Peyer's patch (tissue), 4 donors: Measurements from ENCODE around the gene SLC39A8. TPM values are rescaled to one million over a fixed set of nuclear protein-coding genes. Genes with fewer than 3 reads are reported as not detected.
"Not testable (repeated sequence)": the region's sequence is repeated elsewhere in the genome, so short reads cannot be mapped to it uniquely, and the experiment has no call there.

Source experiments
- DNase-seq, 3 donors: peaks; one replicate each; pipeline ENCODE4 v3.0.0-alpha.2; 2017 to 2019
- H3K27ac ChIP-seq, 4 donors: fragments of 200-600 bp; sonication (generic); one replicate each; pipeline ENCODE4 v1.5.1; 2016 to 2019
- H3K27me3 ChIP-seq, 2 donors: fragments of 200-600 bp; sonication (generic); one replicate each; pipeline ENCODE4 v1.5.1; 2019
- H3K36me3 ChIP-seq, 3 donors: fragments of 200-600 bp; sonication (generic); one replicate each; pipeline ENCODE4 v1.5.1; 2016 to 2019
- H3K4me1 ChIP-seq, 4 donors: fragments of 200-600 bp; sonication (generic); one replicate each; pipeline ENCODE4 v1.5.1; 2016 to 2019
- H3K4me3 ChIP-seq, 4 donors: fragments of 200-600 bp; sonication (generic); 1 replicate in 3 of 4; 2 replicates in 1 of 4; pipeline ENCODE4 v1.5.1; 2016 to 2019; ENCODE audit warnings: mild to moderate bottlenecking in 1 of 4
- H3K9me3 ChIP-seq, 4 donors: fragments of 200-600 bp; sonication (generic); one replicate each; pipeline ENCODE4 v1.5.1; 2016 to 2019; ENCODE audit warnings: mild to moderate bottlenecking in 1 of 4
- POLR2A ChIP-seq, 2 donors: fragments of 450-650 bp; IDR thresholded peaks; one replicate each; pipeline ENCODE4 v1.5.1; 2017; ENCODE audit warnings: antibody characterized with exemption in 2 of 2, mild to moderate bottlenecking in 2 of 2, moderate library complexity in 2 of 2
- total RNA-seq, 4 donors: library from RNA; depleted of rRNA; stranded (reverse); fragments of >200 nt; gene quantifications; one replicate each; pipeline ENCODE4 v1.1.0, GENCODE V29; 2016
- TF ChIP-seq, protein P1 (sequence below), 6 experiments: fragments of 450-650 bp in 4 of 6; fragments of 200-600 bp in 2 of 6; sonication (generic) in 1 of 6; IDR thresholded peaks; one replicate each; pipeline ENCODE4 v1.5.1; 2017 to 2019; ENCODE audit warnings: antibody characterized with exemption in 6 of 6, mild to moderate bottlenecking in 3 of 6, moderate library complexity in 1 of 6

The SLC39A8 gene
- total RNA-seq, 4 donors from 2014 or later = 9.1 to 12.1 (median 9.5) TPM

DNA sequence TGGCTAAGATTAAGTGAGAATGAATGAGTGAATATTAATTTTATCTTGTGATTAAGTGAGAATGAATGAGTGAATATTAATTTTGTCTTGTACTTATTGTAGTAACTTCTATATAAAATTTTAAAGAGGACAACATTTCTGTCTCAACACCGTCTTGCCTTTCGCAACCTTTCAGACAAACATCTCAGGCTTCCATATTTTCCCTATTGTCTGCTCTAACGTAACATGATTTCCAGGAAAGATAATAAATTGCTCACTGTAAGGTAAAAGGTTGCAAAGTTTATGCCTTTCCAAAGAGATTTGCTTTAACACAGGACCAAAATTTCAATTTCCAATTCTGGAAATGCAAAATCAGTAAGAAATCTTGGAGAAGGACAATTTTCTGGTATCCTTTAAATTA is 41.7 kb upstream of the SLC39A8 start:
- no peaks in the 10 kb centered on the region for H3K27me3 ChIP-seq
- no peaks in the 10 kb centered on the region for H3K36me3 ChIP-seq
- TF ChIP-seq POLR2A (IDR thresholded peaks at IDR 0.05) = no peak
- TF ChIP-seq, protein P1, sequence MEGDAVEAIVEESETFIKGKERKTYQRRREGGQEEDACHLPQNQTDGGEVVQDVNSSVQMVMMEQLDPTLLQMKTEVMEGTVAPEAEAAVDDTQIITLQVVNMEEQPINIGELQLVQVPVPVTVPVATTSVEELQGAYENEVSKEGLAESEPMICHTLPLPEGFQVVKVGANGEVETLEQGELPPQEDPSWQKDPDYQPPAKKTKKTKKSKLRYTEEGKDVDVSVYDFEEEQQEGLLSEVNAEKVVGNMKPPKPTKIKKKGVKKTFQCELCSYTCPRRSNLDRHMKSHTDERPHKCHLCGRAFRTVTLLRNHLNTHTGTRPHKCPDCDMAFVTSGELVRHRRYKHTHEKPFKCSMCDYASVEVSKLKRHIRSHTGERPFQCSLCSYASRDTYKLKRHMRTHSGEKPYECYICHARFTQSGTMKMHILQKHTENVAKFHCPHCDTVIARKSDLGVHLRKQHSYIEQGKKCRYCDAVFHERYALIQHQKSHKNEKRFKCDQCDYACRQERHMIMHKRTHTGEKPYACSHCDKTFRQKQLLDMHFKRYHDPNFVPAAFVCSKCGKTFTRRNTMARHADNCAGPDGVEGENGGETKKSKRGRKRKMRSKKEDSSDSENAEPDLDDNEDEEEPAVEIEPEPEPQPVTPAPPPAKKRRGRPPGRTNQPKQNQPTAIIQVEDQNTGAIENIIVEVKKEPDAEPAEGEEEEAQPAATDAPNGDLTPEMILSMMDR (IDR thresholded peaks at IDR 0.05) = no peak
- no peaks in the 10 kb centered on the region for H3K4me1 ChIP-seq
- H3K9me3 ChIP-seq = no peaks in the 10 kb centered on the region
- no peak for DNase-seq
- H3K4me3 ChIP-seq = no peak overlapping the region
- no peak overlapping the region for H3K27ac ChIP-seq

DNA sequence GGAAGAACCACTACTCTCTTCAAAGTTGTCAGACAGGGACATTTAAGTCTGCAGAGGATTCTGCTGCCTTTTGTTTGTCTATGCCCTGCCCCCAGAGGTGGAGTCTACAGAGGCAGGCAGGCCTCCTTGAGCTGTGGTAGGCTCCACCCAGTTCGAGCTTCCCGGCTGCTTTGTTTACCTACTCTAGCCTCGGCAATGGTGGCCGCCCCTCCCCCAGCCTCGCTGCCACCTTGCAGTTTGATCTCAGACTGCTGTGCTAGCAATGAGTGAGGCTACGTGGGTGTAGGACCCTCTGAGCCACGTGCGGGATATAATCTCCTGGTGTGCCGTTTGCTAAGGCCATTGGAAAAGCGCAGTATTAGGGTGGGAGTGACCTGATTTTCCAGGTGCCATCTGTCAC is 35.0 kb upstream of the SLC39A8 start:
- not testable (repeated sequence) for H3K36me3 ChIP-seq, H3K27ac ChIP-seq, H3K9me3 ChIP-seq, DNase-seq, H3K4me3 ChIP-seq, H3K27me3 ChIP-seq, H3K4me1 ChIP-seq

DNA sequence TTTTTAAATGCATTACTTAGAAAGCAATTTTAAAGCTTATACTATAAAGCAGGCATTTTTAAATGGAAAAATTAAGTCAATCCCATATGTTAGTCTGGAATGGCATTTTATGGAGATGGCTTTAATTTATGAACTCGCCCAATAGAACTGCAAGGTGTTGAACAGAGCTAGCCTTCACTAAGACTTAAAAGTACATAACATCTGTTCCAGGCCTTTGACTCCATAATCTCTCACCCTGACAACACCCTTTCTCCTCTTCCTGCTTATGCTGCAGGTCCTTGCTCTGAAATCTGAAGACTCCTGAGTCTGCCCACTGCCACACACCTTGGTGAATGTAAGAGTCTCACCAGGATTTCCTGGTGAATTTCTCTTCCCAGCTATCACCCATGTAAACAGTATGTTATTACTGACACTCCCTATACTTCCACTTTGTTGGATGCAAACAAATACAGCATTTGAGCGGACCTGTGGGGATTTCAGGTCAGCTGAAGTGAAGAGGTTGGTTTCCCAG is 17.7 kb upstream of the SLC39A8 start:
- Histone ChIP-seq H3K4me1 (no peaks in the 10 kb centered on the region), H3K36me3 (no peaks in the 10 kb centered on the region), H3K4me3 (no peak overlapping the region), H3K27me3 (no peaks in the 10 kb centered on the region), H3K27ac (no peak overlapping the region), H3K9me3 (no peaks in the 10 kb centered on the region)
- DNase-seq = no peak
- TF ChIP-seq POLR2A (IDR thresholded peaks at IDR 0.05) = no peak
- TF ChIP-seq, protein P1 (IDR thresholded peaks at IDR 0.05) = no peak

DNA sequence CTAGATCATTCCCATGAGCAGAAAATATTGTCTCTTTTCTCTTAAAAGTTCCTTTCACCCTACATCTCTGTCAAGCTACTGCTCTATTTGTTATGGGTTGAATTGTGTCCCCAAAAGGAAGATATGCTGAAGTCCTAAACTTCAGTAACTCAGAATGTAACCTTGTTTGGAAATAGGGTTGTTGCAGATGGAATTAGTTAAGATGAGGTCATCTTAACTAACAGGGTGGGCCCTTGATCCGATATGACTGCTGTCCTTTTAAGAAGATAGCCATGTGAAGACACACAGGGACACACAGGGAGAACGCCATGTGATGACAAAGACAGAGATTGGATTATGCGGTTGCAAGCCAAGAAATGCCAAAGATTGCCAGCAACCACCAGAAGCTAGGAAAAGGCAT is 12.8 kb upstream of the SLC39A8 start:
- no peak for DNase-seq
- Histone ChIP-seq H3K9me3 (no peaks in the 10 kb centered on the region), H3K36me3 (no peaks in the 10 kb centered on the region), H3K27ac (no peak overlapping the region), H3K27me3 (no peaks in the 10 kb centered on the region), H3K4me1 (no peaks in the 10 kb centered on the region), H3K4me3 (no peak overlapping the region)
- TF ChIP-seq, protein P1 (IDR thresholded peaks at IDR 0.05) = no peak
- no peak for TF ChIP-seq POLR2A (IDR thresholded peaks at IDR 0.05)

DNA sequence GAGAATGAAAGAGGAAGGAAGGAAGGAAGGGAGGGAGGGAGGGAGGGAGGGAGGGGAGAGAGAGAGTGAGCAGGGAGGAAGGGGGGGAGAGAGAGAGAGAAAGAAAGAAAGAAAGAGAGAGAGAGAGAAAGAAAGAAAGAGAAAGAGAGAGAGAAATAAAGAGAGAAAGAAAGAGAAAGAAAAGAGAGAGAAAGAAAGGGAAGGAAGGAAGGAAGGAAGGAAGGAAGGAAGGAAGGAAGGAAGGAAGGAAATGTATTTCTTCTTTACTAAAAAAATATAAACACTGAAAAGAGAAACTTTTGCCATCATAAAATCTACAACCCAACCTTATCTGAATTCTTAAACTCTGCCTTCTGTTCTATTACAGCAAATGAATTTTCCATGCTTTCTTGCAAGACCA is 12.4 kb upstream of the SLC39A8 start:
- H3K27ac ChIP-seq, H3K4me3 ChIP-seq, H3K4me1 ChIP-seq, H3K36me3 ChIP-seq, H3K9me3 ChIP-seq, DNase-seq, H3K27me3 ChIP-seq: not testable (repeated sequence)

DNA sequence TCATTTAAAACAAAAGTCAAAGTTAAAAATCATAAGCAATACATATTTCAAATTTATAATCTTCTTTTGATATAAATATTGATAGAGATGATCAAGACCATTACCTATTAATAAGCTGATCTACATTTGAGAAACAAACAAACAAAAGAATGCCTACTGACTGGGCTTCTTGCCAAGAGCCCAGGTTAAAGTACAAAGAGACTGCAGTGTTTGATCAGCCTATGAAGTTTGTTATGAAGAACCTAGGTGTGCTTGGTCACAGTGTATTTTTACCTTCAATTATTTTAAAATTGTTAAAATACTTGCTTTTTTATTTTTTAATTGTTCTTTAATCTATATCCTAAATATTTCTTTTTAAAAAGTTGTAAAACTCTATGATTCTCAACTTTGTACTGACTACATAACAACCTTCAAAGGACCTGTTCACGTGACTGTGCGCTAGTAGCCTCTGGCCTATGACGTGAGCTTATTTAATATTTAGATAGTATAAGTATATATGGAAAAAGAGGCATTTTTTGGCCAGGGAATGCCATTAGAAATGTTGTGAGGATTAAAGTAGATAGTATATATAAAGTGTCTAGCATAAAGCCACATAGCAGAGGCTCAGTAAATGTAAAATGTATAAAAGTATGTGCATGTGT is 11.4 kb upstream of the SLC39A8 start:
- DNase-seq = no peak
- Histone ChIP-seq H3K4me3 (no peak overlapping the region), H3K27ac (no peak overlapping the region)

More for the DNA sequence above, 11.4 kb upstream of the SLC39A8 start:
- H3K9me3 ChIP-seq = no peaks in the 10 kb centered on the region
- no peaks in the 10 kb centered on the region for H3K36me3 ChIP-seq
- H3K4me1 ChIP-seq = no peaks in the 10 kb centered on the region
- H3K27me3 ChIP-seq = no peaks in the 10 kb centered on the region
- TF ChIP-seq, protein P1 (IDR thresholded peaks at IDR 0.05) = no peak
- no peak for TF ChIP-seq POLR2A (IDR thresholded peaks at IDR 0.05)
